NCI-H187 (cell line): ENCODE results near the gene PCDHA12.
A peak's percentile ranks its signal among the peaks of the same experiment; 100 is the strongest.
"Not testable (repeated sequence)": the region's sequence is repeated elsewhere in the genome, so short reads cannot be mapped to it uniquely, and the experiment has no call there.

Experiments used
- DNase-seq, 2 experiments: peaks; one replicate each; lab custom pipeline; 2025; lab: John Stamatoyannopoulos, UW

Gene PCDHA12

DNA sequence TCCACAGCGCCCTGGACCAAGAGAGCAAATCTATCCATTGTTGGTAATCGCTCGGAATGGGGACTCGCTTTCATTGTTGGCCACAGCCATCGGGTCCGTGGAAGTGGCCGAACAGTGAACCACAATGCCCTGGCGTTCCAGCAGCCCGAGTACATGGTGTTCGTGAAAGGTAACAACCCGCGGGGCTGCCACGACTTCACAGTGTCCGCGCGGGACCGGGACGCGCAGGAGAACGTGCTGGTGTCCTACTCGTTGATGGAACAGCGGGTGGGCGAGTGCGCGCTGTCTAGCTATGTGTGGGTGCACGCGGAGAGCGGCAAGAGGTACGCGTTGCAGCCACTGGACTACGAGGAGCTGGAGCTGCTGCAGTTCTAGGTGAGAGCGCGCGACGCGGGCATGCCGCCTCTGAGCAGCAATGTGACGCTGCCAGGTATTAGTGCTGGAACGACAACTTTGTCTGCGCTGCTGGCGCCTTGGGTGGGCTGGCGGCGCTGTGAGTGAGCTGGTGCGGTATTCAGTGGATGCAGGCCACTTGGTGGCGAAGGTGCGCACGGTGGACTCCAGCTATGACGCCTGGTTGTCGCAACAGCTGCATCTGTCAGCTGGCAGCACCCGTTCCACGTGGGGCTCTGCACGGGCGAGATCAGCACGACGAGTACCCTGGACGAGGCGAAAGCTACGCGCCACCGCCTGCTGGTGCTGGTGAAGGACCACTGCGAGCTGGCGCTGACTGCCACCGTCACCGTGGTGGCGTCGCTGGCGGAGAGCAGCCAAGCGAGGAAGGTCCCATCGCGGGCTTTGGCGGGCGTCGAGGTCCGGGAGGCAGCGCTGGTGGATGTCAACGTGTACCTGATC lies 12.4 kb upstream of the PCDHA12 start:
- no peak for DNase-seq

GRCh38 chr5:140868721-140869554 lies 6.2 kb upstream of the PCDHA12 start, which contains the start of gene PCDHA11:
Gene PCDHA11 (plus strand): TSS chr5:140868957. CDS start chr5:140869104, 147 bp downstream.
- no peak for DNase-seq

DNA sequence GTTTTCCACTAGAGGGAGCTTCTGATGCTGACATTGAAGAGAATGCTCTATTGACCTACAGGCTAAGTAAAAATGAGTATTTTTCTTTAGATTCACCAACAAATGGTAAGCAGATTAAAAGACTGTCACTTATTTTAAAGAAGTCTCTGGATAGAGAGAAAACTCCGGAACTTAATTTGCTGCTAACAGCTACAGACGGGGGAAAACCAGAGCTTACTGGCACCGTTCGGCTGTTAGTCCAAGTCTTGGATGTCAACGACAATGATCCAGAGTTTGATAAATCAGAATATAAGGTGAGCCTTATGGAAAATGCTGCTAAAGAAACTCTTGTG lies 5.6 kb upstream of the PCDHA12 start:
- DNase-seq, result no peak

- no peak for DNase-seq
Observed at GRCh38 chr5:140870221-140871201, 4.6 kb upstream of the PCDHA12 start.

DNA sequence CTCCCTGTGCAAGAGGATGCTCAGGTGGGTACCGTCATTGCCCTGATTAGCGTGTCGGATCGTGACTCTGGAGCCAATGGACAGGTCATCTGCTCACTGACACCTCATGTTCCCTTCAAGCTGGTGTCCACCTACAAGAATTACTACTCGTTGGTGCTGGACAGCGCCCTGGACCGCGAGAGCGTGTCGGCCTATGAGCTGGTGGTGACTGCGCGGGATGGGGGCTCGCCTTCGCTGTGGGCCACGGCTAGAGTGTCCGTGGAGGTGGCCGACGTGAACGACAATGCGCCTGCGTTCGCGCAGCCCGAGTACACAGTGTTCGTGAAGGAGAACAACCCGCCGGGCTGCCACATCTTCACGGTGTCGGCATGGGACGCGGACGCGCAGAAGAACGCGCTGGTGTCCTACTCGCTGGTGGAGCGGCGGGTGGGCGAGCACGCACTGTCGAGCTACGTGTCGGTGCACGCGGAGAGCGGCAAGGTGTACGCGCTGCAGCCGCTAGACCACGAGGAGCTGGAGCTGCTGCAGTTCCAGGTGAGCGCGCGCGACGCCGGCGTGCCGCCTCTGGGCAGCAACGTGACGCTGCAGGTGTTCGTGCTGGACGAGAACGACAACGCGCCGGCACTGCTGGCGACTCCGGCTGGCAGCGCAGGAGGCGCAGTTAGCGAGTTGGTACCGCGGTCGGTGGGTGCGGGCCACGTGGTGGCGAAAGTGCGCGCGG lies 1.6 kb downstream of the PCDHA12 start:
- not testable (repeated sequence) for DNase-seq

GRCh38 chr5:140877262-140877581 lies 2.1 kb downstream of the PCDHA12 start:
- no peak for DNase-seq

GRCh38 chr5:140881889-140882590 lies 6.9 kb downstream of the PCDHA12 start, which contains the start of gene PCDHA13:
Gene PCDHA13 (plus strand): TSS chr5:140882124. CDS start chr5:140882269, 145 bp downstream.
- DNase-seq, result no peak

DNA sequence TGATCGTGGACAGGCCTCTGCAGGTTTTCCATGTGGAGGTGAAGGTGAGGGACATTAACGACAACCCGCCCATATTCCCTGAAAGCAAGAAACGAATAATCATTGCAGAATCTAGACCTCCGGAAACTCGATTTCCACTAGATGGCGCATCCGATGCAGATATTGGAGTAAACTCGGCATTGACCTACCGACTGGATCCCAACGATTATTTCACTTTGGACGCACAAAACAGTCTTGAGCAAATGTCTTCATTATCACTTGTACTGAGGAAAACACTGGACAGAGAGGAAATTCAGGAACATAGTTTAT lies 7.4 kb downstream of the PCDHA12 start:
- no peak for DNase-seq

DNA sequence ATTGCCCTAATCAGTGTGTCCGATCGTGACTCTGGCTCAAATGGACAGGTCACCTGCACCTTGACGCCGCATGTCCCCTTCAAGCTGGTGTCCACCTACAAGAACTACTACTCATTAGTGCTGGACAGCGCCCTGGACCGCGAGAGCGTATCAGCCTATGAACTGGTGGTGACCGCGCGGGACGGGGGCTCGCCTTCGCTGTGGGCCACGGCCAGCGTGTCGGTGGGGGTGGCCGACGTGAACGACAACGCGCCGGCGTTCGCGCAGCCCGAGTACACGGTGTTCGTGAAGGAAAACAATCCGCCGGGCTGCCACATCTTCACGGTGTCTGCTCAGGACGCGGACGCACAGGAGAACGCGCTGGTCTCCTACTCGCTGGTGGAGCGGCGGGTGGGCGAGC lies 8.3 kb downstream of the PCDHA12 start:
- DNase-seq, result no peak

DNA sequence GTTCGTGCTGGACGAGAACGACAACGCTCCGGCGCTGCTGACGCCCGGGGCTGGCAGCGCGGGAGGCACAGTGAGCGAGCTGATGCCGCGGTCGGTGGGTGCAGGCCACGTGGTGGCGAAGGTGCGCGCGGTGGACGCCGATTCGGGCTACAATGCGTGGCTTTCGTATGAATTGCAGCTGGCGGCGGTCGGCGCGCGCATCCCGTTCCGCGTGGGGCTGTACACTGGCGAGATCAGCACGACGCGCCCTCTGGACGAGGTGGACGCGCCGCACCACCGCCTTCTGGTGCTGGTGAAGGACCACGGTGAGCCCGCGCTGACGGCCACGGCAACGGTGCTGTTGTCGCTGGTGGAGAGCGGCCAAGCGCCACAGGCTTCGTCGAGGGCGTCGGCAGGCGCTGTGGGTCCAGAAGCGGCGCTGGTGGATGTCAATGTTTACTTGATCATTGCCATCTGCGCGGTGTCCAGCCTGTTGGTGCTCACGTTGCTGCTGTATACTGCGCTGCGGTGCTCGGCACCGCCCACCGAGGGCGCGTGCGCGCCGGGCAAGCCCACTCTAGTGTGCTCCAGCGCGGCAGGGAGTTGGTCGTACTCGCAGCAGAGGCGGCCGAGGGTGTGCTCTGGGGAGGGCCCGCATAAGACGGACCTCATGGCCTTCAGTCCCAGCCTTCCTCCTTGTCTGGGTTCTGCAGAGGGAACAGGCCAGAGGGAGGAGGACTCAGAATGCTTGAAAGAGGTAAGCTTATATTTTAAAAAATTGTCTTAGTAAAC lies 9.0 kb downstream of the PCDHA12 start:
- no peak for DNase-seq

GRCh38 chr5:140916325-140916724 lies 41.2 kb downstream of the PCDHA12 start:
- no peak for DNase-seq

DNA sequence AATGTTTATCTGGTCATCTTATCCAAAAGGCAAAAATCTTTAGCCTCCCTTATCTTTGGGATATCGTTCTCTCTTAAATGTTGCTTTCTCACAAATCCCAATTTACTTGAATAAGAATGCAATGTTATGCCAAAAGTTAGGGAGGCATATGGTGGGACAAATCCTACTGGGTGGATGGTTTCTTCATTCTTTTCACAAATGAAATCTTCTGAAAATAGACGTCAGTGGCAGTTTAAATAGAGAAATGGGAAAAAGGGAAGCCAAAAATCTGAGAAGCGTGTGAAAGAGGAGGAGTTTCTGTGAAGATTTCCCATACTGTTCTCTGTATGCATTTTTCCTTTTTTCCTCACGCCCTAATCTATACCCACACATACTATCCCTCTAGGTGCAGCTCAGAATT lies 48.5 kb downstream of the PCDHA12 start:
- DNase-seq, result no peak

- DNase-seq, result peak in 1 of 2 experiments; percentile 76
Observed at GRCh38 chr5:140925806-140926442, 50.8 kb downstream of the PCDHA12 start, which contains the start of gene PCDHAC1. Gene PCDHAC1 (plus strand): TSS chr5:140926299. CDS start chr5:140926893, 594 bp downstream.

- DNase-seq, result peak; percentile 70 to 76
Observed at GRCh38 chr5:140926443-140927227, 51.5 kb downstream of the PCDHA12 start.

DNA sequence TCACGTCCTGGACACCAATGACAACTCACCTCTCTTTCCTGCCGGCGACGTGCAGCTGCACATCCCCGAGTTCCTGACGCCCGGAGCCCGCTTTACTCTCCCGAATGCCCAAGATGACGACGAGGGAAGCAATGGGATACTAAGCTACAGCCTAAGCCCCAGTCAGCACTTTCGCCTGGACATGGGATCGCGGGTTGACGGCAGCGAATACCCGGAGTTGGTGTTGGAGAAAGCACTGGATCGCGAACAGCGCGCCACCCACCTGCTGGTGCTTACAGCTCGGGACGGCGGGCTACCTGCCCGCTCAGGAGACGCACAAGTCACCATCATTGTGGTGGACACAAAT lies 52.1 kb downstream of the PCDHA12 start:
- DNase-seq, result no peak
